ENCODE measurements around the gene MKNK2.
"Not testable (repeated sequence)": the region's sequence is repeated elsewhere in the genome, so short reads cannot be mapped to it uniquely, and the experiment has no call there.

MKNK2 gene

DNA sequence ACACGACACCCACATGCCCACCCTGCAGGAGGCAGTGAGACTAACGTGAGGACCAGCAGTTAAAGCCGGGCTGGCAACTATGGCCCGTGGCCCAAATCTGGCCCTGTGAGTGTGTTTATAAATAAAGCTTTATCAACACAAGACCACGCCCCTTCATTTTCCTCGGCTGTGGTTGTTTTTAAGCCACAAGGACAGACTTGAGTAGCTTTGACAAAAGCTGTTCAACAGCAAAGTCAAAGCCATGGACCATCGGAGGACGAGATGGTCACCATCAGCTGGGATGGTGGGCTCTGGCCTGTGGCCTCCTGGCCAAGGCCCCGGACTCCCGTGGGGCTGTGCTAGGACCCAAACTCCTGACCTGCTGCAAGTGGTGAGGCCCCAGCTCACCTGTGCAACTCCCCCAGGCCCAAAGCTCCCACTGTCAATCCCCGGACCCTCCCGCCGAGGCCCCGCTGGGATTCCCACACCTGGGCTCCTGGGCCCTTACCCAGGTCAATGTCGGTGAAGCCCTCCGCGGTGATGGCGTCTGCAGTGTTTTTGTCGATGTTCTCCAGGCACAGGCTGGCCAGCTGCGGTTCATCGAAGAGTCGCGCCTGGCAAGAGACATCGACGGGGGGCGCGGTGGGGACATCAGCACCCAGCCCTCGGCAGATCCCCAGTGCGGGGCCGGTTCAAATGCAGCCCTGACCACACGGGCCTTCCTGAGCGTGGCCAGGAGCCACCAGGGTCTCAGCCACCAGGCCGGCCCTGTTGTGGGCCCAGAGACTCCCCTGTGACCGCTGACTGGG, 60.6 kb downstream of the MKNK2 start:
- DNase-seq = no peak

DNA sequence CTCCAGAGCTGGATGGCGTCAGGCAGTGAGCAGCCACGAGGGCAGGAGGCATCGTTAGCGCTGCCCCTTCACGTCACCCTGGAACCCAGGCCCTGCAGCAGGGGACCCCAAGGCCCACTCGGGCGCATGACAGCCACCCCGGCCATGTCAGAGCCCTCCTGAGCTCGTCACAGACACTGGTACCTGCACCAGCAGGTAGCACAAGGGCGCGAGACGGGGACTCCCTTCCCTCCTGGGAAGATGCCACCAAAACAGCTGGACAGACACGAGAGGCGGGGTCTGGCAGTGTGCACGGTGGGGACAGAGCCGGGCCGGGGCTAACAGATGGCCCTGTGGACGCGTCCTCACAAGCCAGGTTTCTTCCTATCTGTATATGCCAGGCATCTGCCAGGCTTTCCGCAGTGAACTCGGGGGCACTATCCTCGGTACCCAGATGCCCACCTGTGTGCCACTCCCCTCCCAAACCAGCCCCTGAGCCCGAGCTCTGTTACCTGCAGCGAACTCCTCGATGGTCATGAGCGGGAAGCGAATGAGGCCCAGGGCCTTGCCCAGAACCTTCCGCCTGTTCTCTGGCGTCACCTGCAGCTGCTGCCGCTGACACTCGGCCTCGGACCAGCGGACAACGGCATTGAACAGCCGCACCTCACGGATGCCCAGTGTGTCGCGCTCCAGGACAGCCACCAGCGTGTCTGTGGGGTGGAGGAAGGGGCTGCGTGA, 61.4 kb downstream of the MKNK2 start:
- no peak for DNase-seq

DNA sequence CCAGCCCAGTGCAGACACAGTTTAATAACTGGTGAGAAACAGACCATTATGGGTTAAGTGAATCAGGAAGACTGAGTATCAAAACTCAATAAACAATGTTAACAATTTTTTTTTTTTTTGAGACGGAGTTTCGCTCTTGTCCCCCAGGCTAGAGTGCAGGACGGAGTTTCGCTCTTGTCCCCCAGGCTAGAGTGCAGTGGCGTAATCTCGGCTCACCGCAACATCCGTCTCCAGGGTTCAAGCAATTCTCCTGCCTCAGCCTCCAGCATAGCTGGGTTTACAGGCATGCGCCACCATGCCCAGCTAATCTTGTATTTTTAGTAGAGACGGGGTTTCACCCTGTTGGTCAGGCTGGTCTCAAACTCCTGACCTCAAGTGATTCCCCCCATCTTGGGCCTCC, 62.6 kb downstream of the MKNK2 start:
- DNase-seq = not testable (repeated sequence)
